ENCODE measurements around the gene NCAN.

NCAN gene

GRCh38 chr19:19230999-19231398 is 19.2 kb downstream of the NCAN start:
- TF ChIP-seq TEAD4 (IDR thresholded peaks at IDR 0.05) = no peak
- TF ChIP-seq NFIC (IDR thresholded peaks at IDR 0.05) = no peak
- no peak for TF ChIP-seq EGR1 (IDR thresholded peaks at IDR 0.05)
- no peak for TF ChIP-seq TAF1 (IDR thresholded peaks at IDR 0.05; ENCODE audit: low read depth)
- no peak for TF ChIP-seq EP300 (IDR thresholded peaks at IDR 0.05; ENCODE audit: borderline replicate concordance)
- TF ChIP-seq, protein P1, sequence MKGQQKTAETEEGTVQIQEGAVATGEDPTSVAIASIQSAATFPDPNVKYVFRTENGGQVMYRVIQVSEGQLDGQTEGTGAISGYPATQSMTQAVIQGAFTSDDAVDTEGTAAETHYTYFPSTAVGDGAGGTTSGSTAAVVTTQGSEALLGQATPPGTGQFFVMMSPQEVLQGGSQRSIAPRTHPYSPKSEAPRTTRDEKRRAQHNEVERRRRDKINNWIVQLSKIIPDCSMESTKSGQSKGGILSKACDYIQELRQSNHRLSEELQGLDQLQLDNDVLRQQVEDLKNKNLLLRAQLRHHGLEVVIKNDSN (IDR thresholded peaks at IDR 0.05) = no peak
- TF ChIP-seq REST (IDR thresholded peaks at IDR 0.05; ENCODE audit: low read depth) = no peak
- no peak for TF ChIP-seq YY1 (IDR thresholded peaks at IDR 0.05; ENCODE audit: low read depth)
- TF ChIP-seq RAD21 (IDR thresholded peaks at IDR 0.05; ENCODE audit: low read depth) = no peak
- TF ChIP-seq MAX (IDR thresholded peaks at IDR 0.05) = no peak
- no peak for TF ChIP-seq CREB1 (IDR thresholded peaks at IDR 0.05; ENCODE audit: low read depth)
- TF ChIP-seq FOXM1 (IDR thresholded peaks at IDR 0.05; ENCODE audit: borderline replicate concordance, low read depth) = no peak
- TF ChIP-seq CEBPB (IDR thresholded peaks at IDR 0.05) = no peak

DNA sequence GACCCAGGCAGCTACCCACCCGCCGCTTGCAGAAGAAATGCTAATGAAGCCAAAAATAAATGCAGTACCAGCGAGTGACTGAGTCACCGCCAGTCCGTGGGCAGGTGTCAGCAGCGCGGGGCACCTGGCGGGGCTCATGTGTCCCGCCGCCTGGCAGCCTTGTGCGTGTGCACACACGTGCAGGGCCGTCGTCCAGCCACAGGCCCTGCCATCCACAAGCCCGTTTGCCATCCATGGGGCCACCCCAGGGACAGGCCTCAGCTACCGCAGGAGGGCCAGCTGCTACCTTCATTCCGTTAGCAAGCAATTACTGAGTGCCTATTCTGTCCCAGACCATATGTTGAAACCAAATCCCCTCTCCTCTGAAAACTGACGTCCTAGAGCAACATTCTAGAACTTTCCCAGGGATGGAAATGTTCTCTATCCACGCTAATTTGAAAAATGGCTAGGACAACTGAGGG is 20.5 kb downstream of the NCAN start:
- no peak for TF ChIP-seq REST (IDR thresholded peaks at IDR 0.05; ENCODE audit: low read depth)
- TF ChIP-seq EP300 (IDR thresholded peaks at IDR 0.05; ENCODE audit: borderline replicate concordance) = no peak

DNA sequence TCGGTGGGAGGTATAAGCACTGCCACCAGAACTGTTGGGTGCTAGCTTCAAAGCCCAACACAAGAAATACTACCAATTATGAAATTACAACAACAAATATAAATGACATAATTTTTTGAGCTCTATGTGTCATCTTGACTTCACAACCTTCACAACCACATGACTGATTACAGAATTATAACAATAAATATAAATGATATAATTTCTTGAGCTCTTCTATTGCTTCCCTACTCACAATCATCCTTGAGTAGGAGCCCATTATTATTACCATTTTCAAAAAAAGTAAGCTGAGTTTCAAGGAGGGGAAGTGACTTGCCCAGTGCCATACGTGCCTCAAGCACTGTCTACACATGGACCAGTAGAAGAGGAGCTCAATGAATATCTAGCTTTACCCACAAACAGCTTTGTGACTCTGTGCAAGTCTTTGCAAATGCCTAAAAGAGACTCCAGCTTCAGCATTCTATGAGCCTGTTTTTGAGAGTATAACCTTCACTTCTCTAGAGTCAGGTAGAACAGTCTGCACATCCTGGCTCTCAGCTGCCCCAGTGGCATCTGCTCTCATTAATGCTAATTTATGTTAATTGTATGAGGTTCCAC is 22.6 kb downstream of the NCAN start:
- TF ChIP-seq EP300 (IDR thresholded peaks at IDR 0.05; ENCODE audit: borderline replicate concordance) (no peak), CREB1 (IDR thresholded peaks at IDR 0.05; ENCODE audit: low read depth) (no peak), CEBPB (IDR thresholded peaks at IDR 0.05) (no peak), TAF1 (IDR thresholded peaks at IDR 0.05; ENCODE audit: low read depth) (no peak), EGR1 (IDR thresholded peaks at IDR 0.05) (no peak), TEAD4 (IDR thresholded peaks at IDR 0.05) (no peak), REST (IDR thresholded peaks at IDR 0.05; ENCODE audit: low read depth) (no peak), RAD21 (IDR thresholded peaks at IDR 0.05; ENCODE audit: low read depth) (no peak), TCF12 (IDR thresholded peaks at IDR 0.05; ENCODE audit: low read depth) (no peak), NFIC (IDR thresholded peaks at IDR 0.05) (no peak), ZBTB7A (IDR thresholded peaks at IDR 0.05; ENCODE audit: low read depth) (no peak), FOXM1 (IDR thresholded peaks at IDR 0.05; ENCODE audit: borderline replicate concordance, low read depth) (no peak), YY1 (IDR thresholded peaks at IDR 0.05; ENCODE audit: low read depth) (no peak)
- TF ChIP-seq, protein P1 (IDR thresholded peaks at IDR 0.05) = no peak

GRCh38 chr19:19236173-19236572 is 24.4 kb downstream of the NCAN start:
- TF ChIP-seq YY1 (IDR thresholded peaks at IDR 0.05; ENCODE audit: low read depth) (no peak), EGR1 (IDR thresholded peaks at IDR 0.05) (no peak), REST (IDR thresholded peaks at IDR 0.05; ENCODE audit: low read depth) (no peak), EP300 (IDR thresholded peaks at IDR 0.05; ENCODE audit: borderline replicate concordance) (no peak), RAD21 (IDR thresholded peaks at IDR 0.05; ENCODE audit: low read depth) (no peak), ZBTB7A (IDR thresholded peaks at IDR 0.05; ENCODE audit: low read depth) (no peak)
